ENCODE results near the gene SHC3. TPM values are rescaled to one million over a fixed set of nuclear protein-coding genes. Genes with fewer than 3 reads are reported as not detected.

SHC3 gene, protein sequence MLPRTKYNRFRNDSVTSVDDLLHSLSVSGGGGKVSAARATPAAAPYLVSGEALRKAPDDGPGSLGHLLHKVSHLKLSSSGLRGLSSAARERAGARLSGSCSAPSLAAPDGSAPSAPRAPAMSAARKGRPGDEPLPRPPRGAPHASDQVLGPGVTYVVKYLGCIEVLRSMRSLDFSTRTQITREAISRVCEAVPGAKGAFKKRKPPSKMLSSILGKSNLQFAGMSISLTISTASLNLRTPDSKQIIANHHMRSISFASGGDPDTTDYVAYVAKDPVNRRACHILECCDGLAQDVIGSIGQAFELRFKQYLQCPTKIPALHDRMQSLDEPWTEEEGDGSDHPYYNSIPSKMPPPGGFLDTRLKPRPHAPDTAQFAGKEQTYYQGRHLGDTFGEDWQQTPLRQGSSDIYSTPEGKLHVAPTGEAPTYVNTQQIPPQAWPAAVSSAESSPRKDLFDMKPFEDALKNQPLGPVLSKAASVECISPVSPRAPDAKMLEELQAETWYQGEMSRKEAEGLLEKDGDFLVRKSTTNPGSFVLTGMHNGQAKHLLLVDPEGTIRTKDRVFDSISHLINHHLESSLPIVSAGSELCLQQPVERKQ
- under 1 TPM; 0.19 to 0.35 TPM for polyA plus RNA-seq

DNA sequence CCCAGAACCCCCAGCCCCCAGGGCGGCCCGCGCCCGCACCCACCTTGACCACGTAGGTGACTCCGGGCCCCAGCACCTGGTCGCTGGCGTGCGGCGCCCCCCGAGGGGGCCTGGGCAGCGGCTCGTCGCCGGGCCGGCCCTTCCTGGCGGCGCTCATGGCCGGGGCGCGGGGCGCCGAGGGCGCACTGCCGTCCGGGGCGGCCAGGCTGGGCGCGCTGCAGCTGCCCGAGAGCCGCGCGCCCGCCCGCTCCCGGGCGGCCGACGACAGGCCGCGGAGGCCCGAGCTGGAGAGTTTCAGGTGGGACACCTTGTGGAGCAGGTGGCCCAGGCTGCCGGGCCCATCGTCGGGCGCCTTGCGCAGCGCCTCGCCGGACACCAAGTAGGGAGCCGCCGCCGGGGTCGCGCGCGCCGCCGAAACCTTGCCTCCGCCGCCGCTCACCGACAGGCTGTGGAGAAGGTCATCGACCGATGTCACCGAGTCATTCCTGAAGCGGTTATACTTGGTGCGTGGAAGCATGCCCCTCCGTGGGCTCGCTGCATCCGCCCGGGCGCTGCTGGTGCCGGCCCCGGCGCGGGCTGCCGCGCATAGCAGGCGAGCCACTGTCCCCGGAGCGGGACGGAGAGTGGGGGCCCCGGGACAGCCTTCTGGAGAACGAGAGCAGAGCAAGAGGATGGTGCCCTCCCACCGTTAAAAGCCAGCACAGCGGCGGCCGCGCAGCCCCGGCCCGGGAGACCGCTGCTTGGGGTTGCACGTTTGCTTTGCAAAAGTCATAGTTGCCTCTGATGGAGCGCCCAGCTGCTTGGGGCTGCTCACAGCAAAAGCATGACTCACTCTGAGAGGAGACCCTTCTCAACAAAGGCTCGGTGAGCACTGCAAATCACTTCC, at the start of gene SHC3:
Gene SHC3, minus strand, starts transcription at position 875 of the 886 bp plus-strand sequence. Its CDS starts 358 bp downstream, at position 517.
- Histone ChIP-seq H3K4me3 (ENCODE audit: low read depth in 1 of 2, low read length in 2 of 2) (peak within 1 kb of the TSS; percentile 42 to 58), H3K4me1 (ENCODE audit: control insufficient read depth in 2 of 2, insufficient read depth in 2 of 2, low read length in 1 of 2) (peaks cover 6 to 10% of the 10 kb centered on the region in 2 donors), H3K36me3 (ENCODE audit: control insufficient read depth in 2 of 2, insufficient read depth in 2 of 2, low read length in 1 of 2) (no peaks in the 10 kb centered on the region), H3K27me3 (ENCODE audit: control insufficient read depth in 1 of 2, insufficient read depth in 2 of 2, low read length in 2 of 2) (peaks cover 0 to 13% of the 10 kb centered on the region in 2 donors), H3K9me3 (ENCODE audit: control insufficient read depth in 2 of 2, insufficient read depth in 1 of 2, low read depth in 1 of 2, low read length in 1 of 2) (peaks cover 0 to 3% of the 10 kb centered on the region in 2 donors), H3K27ac (ENCODE audit: low read depth in 2 of 2, low read length in 1 of 2) (peak within 1 kb of the TSS; percentile 75 to 79)
- 1 to 2% methylated on average over 73 to 96 of the region's 96 CpGs for WGBS, 2 donors

DNA sequence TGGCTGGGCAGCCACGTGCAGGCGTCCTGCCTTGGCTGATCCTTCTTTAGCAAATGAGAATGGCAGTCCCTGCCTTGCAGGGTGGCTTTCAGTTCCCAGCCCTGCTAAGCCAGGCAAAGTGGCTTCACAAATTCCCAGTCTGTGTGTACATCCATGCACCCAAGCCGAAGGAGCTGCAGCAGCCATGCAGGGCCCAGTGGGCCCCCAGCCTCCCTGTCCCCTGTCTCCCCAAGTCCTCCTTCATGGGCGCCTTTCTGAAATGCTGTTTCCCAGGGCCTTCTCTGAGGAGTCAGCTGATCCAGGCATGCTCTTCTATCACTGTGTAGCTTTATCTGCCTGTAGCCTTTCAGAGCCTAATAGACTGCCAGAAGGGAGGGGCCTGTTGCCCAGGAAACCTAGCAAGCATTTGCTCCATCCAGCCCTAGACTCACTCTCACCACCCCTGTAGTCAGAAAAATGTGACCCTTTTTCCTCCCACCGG, 47.4 kb upstream of the SHC3 start:
- Histone ChIP-seq H3K27me3 (ENCODE audit: control insufficient read depth in 1 of 2, insufficient read depth in 2 of 2, low read length in 2 of 2) (no peaks in the 10 kb centered on the region), H3K9me3 (ENCODE audit: control insufficient read depth in 2 of 2, insufficient read depth in 1 of 2, low read depth in 1 of 2, low read length in 1 of 2) (no peaks in the 10 kb centered on the region), H3K36me3 (ENCODE audit: control insufficient read depth in 2 of 2, insufficient read depth in 2 of 2, low read length in 1 of 2) (no peaks in the 10 kb centered on the region), H3K27ac (ENCODE audit: low read depth in 2 of 2, low read length in 1 of 2) (no peak overlapping the region), H3K4me3 (ENCODE audit: low read depth in 1 of 2, low read length in 2 of 2) (no peak overlapping the region), H3K4me1 (ENCODE audit: control insufficient read depth in 2 of 2, insufficient read depth in 2 of 2, low read length in 1 of 2) (no peaks in the 10 kb centered on the region)
- WGBS, 2 donors = 55 to 68% methylated on average over 5 of the region's 5 CpGs

DNA sequence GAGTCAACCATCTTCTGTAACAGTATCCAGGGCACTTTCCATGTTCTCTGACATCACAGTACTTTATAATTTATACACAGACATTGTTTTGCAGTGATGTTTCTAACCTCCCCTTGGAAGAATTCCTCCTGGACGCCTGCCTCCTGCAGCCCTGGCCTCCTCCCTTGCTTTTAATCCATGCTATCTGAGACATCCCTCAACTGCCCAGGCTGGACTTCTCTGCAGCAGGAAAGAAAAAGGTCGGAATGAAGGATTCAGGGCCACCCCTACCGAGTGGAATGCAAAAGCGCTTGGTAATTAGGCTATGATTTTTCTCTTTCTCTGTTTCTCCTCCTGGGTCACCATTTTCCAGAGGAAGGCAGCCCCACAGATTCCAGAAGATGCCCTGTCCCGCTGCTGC, 47.0 kb upstream of the SHC3 start:
- Histone ChIP-seq H3K4me3 (ENCODE audit: low read depth in 1 of 2, low read length in 2 of 2) (no peak overlapping the region), H3K27me3 (ENCODE audit: control insufficient read depth in 1 of 2, insufficient read depth in 2 of 2, low read length in 2 of 2) (no peaks in the 10 kb centered on the region), H3K4me1 (ENCODE audit: control insufficient read depth in 2 of 2, insufficient read depth in 2 of 2, low read length in 1 of 2) (no peaks in the 10 kb centered on the region), H3K27ac (ENCODE audit: low read depth in 2 of 2, low read length in 1 of 2) (no peak overlapping the region), H3K9me3 (ENCODE audit: control insufficient read depth in 2 of 2, insufficient read depth in 1 of 2, low read depth in 1 of 2, low read length in 1 of 2) (no peaks in the 10 kb centered on the region), H3K36me3 (ENCODE audit: control insufficient read depth in 2 of 2, insufficient read depth in 2 of 2, low read length in 1 of 2) (no peaks in the 10 kb centered on the region)
- 70 to 75% methylated on average over 5 of the region's 5 CpGs for WGBS, 2 donors

DNA sequence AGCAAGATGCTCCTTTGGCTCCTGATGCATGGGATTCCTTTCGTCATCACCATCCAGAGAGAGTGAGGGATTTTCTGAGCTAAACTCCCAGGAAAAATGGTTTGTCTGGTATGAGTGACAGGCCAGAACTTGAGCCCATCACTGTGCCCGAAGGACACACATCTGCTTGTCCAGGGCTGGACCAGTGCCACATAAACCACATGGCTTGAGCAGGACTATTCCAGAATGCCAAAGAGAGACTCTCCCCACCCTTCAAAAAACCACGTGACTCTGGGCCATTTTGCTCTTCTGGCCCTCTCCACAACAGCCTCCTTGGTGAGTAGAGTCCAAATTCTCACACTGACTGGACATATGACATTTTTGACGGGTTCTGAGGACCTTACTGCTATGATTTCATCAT, 46.4 kb upstream of the SHC3 start:
- Histone ChIP-seq H3K4me3 (ENCODE audit: low read depth in 1 of 2, low read length in 2 of 2) (no peak overlapping the region), H3K4me1 (ENCODE audit: control insufficient read depth in 2 of 2, insufficient read depth in 2 of 2, low read length in 1 of 2) (no peaks in the 10 kb centered on the region), H3K36me3 (ENCODE audit: control insufficient read depth in 2 of 2, insufficient read depth in 2 of 2, low read length in 1 of 2) (no peaks in the 10 kb centered on the region), H3K9me3 (ENCODE audit: control insufficient read depth in 2 of 2, insufficient read depth in 1 of 2, low read depth in 1 of 2, low read length in 1 of 2) (no peaks in the 10 kb centered on the region), H3K27me3 (ENCODE audit: control insufficient read depth in 1 of 2, insufficient read depth in 2 of 2, low read length in 2 of 2) (no peaks in the 10 kb centered on the region), H3K27ac (ENCODE audit: low read depth in 2 of 2, low read length in 1 of 2) (no peak overlapping the region)
- WGBS, 2 donors = 75% methylated on average over 4 of the region's 4 CpGs

DNA sequence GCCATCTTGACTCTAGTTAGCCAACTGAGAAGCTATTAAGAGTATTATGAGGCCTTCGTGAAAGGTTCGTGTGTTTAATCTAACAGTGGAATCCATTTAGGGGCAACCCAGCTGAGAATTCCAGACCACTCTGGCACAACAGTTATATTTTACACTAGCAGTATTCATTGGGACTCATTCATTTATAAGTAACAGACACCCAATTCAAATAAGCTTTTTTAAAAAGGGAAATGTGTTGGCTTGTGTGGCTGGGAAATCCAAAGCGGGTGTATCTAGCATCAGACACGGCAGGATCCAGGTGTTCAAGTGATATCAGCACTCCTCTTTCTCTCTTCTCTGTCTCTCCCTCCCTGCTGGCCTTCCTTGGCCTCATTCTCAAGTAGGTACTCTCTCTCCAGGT, 46.0 kb upstream of the SHC3 start:
- no peaks in the 10 kb centered on the region for H3K9me3 ChIP-seq (ENCODE audit: control insufficient read depth in 2 of 2, insufficient read depth in 1 of 2, low read depth in 1 of 2, low read length in 1 of 2)
- no peaks in the 10 kb centered on the region for H3K27me3 ChIP-seq (ENCODE audit: control insufficient read depth in 1 of 2, insufficient read depth in 2 of 2, low read length in 2 of 2)
- H3K4me1 ChIP-seq (ENCODE audit: control insufficient read depth in 2 of 2, insufficient read depth in 2 of 2, low read length in 1 of 2) = no peaks in the 10 kb centered on the region
- 93 to 94% methylated on average over 4 of the region's 4 CpGs for WGBS, 2 donors
- no peaks in the 10 kb centered on the region for H3K36me3 ChIP-seq (ENCODE audit: control insufficient read depth in 2 of 2, insufficient read depth in 2 of 2, low read length in 1 of 2)
- H3K27ac ChIP-seq (ENCODE audit: low read depth in 2 of 2, low read length in 1 of 2) = no peak overlapping the region
- H3K4me3 ChIP-seq (ENCODE audit: low read depth in 1 of 2, low read length in 2 of 2) = no peak overlapping the region

DNA sequence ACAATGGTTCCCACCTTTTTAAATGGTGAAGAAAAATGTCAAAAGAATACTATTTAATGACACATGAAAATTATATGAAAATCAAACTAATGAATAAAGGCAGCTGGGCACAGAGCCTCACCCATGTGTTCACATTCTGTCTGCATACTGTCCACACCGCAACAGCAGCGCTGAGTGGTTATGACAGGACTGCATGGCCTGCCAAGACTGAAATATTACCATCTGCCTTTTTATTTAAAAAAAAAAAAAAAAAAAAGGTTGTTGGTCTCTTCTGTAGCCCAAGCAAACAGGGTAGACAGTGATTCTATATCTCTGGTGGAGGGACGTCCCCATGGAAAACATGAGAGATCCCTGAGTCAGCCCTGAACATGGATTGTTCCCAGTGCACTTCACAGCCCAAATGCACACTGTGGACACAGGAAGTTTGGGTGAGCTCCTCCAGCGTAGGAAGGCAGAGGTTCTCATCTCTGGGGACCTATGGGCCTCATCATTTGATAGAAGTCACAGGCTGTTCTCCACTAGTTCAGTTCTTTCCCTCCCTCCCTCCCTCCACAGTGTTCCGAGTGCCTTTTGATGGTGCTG, 44.9 kb upstream of the SHC3 start:
- Histone ChIP-seq H3K4me3 (ENCODE audit: low read depth in 1 of 2, low read length in 2 of 2) (no peak overlapping the region), H3K9me3 (ENCODE audit: control insufficient read depth in 2 of 2, insufficient read depth in 1 of 2, low read depth in 1 of 2, low read length in 1 of 2) (no peaks in the 10 kb centered on the region), H3K36me3 (ENCODE audit: control insufficient read depth in 2 of 2, insufficient read depth in 2 of 2, low read length in 1 of 2) (no peaks in the 10 kb centered on the region), H3K27ac (ENCODE audit: low read depth in 2 of 2, low read length in 1 of 2) (no peak overlapping the region), H3K27me3 (ENCODE audit: control insufficient read depth in 1 of 2, insufficient read depth in 2 of 2, low read length in 2 of 2) (no peaks in the 10 kb centered on the region), H3K4me1 (ENCODE audit: control insufficient read depth in 2 of 2, insufficient read depth in 2 of 2, low read length in 1 of 2) (no peaks in the 10 kb centered on the region)
- 83 to 87% methylated on average over 5 of the region's 5 CpGs for WGBS, 2 donors

DNA sequence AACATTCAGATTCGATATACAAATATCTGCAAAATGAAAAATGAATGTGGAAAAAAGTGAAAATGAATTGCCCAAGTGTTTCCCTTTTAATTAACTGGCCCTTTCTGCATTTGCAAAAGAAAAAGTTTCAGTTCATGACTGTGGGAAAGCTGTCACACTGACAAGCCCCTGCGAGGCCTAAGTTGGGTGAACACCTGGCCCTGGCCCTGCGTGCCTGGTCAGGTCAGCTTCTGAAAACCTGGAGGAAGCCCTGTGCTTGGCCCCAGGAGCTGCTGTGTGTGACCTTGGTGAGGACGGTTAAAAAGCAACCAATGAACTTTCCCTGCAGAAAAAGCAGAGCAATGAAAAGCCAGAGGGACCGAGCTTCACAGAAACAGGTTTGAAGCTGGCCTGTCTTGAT, 41.0 kb upstream of the SHC3 start:
- Histone ChIP-seq H3K4me3 (ENCODE audit: low read depth in 1 of 2, low read length in 2 of 2) (no peak overlapping the region), H3K27me3 (ENCODE audit: control insufficient read depth in 1 of 2, insufficient read depth in 2 of 2, low read length in 2 of 2) (no peaks in the 10 kb centered on the region), H3K4me1 (ENCODE audit: control insufficient read depth in 2 of 2, insufficient read depth in 2 of 2, low read length in 1 of 2) (peaks cover 0 to 2% of the 10 kb centered on the region in 2 donors), H3K36me3 (ENCODE audit: control insufficient read depth in 2 of 2, insufficient read depth in 2 of 2, low read length in 1 of 2) (no peaks in the 10 kb centered on the region), H3K27ac (ENCODE audit: low read depth in 2 of 2, low read length in 1 of 2) (no peak overlapping the region), H3K9me3 (ENCODE audit: control insufficient read depth in 2 of 2, insufficient read depth in 1 of 2, low read depth in 1 of 2, low read length in 1 of 2) (no peaks in the 10 kb centered on the region)
- WGBS, 2 donors = 70 to 73% methylated on average over 5 of the region's 5 CpGs

DNA sequence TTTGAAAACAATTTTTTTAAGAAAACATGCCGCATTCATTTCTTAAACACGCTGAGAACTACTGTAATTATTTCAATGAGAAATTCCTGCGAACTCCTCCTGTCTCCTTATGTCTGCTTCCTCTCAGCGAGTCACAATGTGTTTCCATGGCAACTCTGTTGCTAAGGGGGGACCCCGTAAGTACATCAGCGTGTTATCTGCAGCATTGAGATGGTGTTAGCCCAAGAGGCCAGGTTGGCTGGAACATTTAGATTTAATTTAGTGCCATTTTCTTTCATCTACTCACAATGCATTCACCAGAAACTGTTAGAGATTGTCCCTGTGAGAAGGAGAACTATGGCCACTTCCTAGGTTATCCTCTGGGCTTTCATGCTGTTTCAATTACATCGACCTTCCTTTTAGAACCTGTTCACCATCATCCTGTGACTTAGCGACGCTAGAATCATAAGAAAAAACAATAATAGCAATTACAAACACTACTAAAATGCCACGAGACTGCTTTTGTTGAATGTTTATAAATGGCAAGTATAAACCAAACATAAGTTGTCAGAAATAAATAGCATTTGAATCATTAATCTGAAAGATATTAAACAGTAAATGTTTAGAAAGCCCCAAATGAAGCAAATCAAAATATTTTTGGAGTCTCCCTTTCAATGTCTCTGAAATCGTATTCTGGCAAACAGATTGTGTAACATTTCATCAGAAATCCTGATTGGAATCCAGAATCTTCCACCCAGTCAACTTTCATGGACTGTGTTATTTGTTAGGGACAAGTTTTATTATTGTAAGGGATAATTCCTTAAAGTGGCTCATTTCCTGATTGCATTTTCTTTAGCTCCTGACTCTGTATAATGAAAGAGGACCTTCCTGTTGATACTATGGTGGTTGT, 39.7 kb upstream of the SHC3 start:
- Histone ChIP-seq H3K36me3 (ENCODE audit: control insufficient read depth in 2 of 2, insufficient read depth in 2 of 2, low read length in 1 of 2) (no peaks in the 10 kb centered on the region), H3K4me1 (ENCODE audit: control insufficient read depth in 2 of 2, insufficient read depth in 2 of 2, low read length in 1 of 2) (peaks cover 0 to 2% of the 10 kb centered on the region in 2 donors), H3K27ac (ENCODE audit: low read depth in 2 of 2, low read length in 1 of 2) (no peak overlapping the region), H3K4me3 (ENCODE audit: low read depth in 1 of 2, low read length in 2 of 2) (no peak overlapping the region), H3K27me3 (ENCODE audit: control insufficient read depth in 1 of 2, insufficient read depth in 2 of 2, low read length in 2 of 2) (no peaks in the 10 kb centered on the region), H3K9me3 (ENCODE audit: control insufficient read depth in 2 of 2, insufficient read depth in 1 of 2, low read depth in 1 of 2, low read length in 1 of 2) (no peaks in the 10 kb centered on the region)
- WGBS, 2 donors = 49 to 52% methylated on average over 11 of the region's 11 CpGs

Data from esophagus (tissue), 2 donors.